Fibroblast of skin of abdomen (primary cell): Measurements from ENCODE around the gene CPEB2. TPM values are rescaled to one million over a fixed set of nuclear protein-coding genes. Genes with fewer than 3 reads are reported as not detected.

Source experiments
- DNase-seq: peaks from one replicate; pipeline ENCODE4 v3.0.0-alpha.2; 2013
- polyA plus RNA-seq, 2 experiments: library from polyadenylated mRNA; unstranded; fragments of 120-200 nt; gene quantifications; one replicate each; pipeline ENCODE4 v1.2.1, GENCODE V29; 2013; ENCODE audit not compliant: insufficient read length in 2 of 2

The CPEB2 gene
- 8.4 TPM for polyA plus RNA-seq (2013, experiment 1 of 2; ENCODE audit: insufficient read length)
- 7.3 TPM for polyA plus RNA-seq (2013, experiment 2 of 2; ENCODE audit: insufficient read length)

GRCh38 chr4:15001869-15002658 is at the start of gene CPEB2:
Gene CPEB2, plus strand, starts transcription at chr4:15002481. Its CDS starts 193 bp downstream, at chr4:15002674.
- DNase-seq: peak; percentile 98

DNA sequence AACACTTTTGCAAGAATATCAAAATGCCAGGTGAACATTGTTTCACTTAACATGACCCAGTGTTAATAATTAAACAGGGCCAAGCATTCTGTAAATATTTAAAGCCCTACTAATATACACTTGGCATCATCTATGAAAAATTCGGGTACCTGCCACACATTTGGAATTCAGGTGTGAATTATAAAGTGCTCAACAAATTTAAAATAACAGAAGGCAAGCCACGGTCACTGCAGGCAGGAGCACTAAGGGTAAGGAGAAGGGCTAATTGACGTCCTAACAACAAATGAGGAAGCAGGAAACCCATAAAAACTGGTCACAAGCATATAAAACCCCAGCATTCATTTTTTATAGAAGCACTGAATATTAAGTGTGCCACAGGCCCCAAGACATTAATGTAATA is 43.8 kb upstream of the CPEB2 start:
- no peak for DNase-seq

DNA sequence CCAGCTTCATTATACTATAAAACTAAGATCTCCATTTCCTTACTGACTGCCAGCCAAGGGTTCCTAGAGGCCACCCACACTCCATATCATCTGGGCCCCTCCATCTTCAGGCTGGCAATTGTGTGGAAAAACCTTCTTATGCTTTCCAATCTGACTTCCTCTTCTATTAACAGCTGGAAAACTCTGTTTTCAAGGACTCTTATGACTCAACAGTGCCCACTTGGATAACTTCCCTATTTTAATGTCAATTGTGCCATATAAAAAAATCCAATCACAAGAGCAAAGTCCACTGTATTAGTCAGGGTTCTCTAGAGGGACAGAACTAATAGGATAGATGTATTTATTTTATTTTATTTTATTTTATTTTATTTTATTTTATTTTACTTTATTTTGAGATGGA is 41.0 kb upstream of the CPEB2 start:
- DNase-seq: no peak

- no peak for DNase-seq
Observed at GRCh38 chr4:14965071-14965470, 37.2 kb upstream of the CPEB2 start.

DNA sequence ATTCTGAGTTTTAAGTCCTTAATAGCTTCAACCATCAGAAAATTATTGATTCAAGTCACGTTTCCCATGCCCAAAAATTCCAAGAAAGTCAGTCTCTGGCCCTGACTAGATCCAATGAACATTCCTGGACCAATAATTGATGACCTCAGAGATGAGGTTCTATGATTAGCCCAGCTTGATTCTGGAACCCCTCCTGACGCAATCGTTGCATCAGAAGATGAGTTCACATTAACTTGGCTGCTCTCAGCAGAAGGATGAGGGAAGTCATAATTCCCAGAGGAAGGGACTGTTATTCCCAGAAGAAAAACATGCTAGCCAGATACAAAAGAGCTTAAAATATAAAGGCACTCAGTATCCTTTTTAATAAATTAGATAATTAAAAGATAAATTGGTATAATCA is 34.3 kb upstream of the CPEB2 start:
- DNase-seq: no peak

DNA sequence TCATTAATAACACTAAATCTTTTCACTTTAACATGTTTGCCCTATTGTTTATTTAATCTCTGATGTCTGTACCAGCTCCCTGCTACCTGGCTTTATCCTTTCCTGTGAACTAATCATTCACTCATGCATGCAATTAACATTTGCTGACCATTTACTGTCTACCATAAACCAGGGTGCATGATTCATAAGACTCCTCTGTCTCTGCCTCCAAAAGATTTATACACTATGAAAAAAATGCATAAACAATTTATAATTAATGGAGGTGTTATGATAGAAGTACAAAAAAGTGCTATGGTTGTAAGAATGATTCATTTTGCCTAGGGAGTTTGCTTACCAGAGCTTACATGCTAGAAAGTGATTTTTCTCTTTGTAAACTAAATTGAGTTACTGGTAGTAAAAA is 24.5 kb upstream of the CPEB2 start:
- no peak for DNase-seq

DNA sequence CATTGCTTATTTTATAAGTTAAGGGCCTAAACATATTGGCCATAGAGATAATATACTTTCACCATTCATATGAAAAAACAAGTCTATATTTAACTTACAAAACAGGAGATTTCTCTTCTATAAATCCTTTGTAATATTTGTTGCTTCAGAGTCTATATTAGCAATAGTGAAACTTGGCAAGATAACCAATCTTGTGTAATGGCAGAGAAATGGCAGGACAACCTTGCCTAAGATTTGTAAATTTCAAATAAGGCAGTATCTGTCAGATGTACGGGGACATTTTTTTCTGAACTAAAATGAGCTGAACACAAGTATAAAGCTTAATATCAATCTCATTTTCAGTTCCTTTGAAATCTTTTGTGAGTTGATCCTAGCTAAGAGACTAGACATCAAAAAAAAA is 17.8 kb upstream of the CPEB2 start:
- DNase-seq: no peak

DNA sequence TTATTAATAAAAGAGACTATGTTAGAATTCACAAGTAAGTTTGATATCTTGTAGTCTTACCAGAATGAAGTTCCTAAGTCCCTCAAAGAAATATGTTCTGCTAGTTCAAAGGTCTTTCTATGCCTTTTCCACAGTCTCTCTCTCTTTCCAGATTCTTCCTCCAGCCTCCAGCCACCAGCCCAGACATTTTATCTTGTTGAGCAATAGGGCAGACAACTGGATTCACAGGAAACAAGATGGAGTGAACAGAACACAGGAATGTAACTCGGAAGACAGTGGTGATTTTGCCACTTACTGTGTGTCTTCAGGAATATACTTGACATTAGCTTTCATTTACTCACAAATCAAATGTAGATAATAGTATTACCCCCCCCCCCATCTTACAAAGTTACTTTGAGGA is 17.1 kb upstream of the CPEB2 start:
- DNase-seq: no peak

GRCh38 chr4:14985843-14986242 is 16.4 kb upstream of the CPEB2 start:
- DNase-seq: no peak

DNA sequence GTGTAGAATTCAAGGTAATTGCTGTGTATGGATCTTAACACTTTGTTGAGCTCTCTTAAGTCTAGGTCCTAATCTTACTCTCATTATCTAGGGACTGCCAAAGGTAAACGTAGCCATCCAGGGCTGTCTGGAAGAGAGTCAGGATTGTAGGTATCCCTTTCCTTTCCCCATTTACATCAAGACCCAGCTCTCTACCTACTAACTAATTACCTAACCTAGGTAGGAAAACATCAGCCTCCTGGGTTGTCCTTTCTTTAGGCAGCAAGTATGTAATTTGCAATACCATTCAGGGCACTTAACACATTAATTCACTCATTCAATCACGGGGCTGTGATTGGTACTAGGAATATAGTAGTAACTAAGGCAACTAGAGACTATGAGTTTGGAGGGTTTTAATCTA is 15.2 kb upstream of the CPEB2 start:
- DNase-seq: no peak

GRCh38 chr4:14990484-14990883 is 11.8 kb upstream of the CPEB2 start:
- no peak for DNase-seq

- peak; percentile 8 for DNase-seq
Observed at GRCh38 chr4:14994242-14994641, 8.0 kb upstream of the CPEB2 start.

DNA sequence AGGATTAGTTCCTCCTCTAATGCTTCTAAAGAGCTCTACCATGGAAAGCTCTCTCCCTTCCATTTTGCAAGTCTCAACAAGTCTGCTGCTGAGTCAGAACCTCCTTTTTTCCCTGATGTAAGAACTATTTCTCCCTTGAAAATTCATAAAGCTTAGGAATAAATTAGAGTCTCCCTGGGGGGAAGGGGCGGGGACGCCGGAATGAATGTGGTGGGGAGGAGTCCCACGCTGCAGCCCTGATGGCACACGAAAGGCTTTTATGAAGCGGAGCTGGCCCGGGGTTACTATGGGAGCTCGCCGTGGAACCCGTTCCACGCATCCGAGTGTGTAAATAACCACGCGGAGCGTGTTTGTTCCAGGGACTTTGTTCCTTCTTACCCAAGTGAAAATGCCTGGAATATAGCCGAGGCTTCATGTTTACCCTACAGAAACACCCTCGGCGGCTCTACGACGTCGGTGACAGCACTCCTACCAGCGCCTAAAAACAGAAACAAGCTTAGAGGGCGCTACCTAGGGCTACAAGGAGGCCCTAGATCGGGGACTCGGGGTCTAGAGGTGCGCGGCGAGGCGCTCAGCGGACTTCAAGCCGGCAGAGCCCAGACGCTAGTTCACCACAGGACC is 923 bp upstream of the CPEB2 start:
- peak; percentile 92 for DNase-seq

GRCh38 chr4:15002659-15003400 is 549 bp downstream of the CPEB2 start:
- DNase-seq: peak; percentile 82

- peak; percentile 32 for DNase-seq
Observed at GRCh38 chr4:15003401-15003890, 1.2 kb downstream of the CPEB2 start.

- DNase-seq: peak; percentile 16
Observed at GRCh38 chr4:15003891-15004738, 1.8 kb downstream of the CPEB2 start.

DNA sequence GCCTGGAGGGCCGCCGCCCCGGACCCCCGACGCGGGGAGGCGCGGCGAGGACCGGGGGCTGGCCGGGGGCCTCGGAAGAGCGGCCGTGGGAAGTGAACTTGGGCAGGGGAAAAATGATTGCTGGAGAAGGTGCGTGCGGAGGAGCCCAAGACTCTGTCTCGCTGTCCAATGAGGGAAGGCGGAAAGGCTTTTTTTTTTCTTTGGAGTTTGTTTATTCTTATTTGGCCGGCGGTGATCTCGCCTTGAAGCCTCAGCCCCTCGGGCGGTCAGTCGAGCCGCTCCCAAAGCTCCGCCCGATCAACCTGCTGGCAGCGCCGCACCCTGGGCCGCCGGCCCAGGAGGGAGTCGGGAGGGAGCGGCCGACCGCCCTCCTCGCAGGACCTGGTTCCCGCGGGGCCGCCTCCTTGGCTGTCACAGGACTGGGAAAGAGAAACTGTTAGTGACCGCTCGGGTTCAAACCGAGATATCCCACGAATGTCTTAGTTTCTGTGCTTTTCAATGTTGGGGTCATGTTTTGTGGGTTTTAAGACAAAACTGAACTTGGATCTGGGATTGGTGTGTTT is 2.5 kb downstream of the CPEB2 start:
- peak; percentile 33 for DNase-seq

GRCh38 chr4:15005474-15006115 is 3.3 kb downstream of the CPEB2 start:
- no peak for DNase-seq

DNA sequence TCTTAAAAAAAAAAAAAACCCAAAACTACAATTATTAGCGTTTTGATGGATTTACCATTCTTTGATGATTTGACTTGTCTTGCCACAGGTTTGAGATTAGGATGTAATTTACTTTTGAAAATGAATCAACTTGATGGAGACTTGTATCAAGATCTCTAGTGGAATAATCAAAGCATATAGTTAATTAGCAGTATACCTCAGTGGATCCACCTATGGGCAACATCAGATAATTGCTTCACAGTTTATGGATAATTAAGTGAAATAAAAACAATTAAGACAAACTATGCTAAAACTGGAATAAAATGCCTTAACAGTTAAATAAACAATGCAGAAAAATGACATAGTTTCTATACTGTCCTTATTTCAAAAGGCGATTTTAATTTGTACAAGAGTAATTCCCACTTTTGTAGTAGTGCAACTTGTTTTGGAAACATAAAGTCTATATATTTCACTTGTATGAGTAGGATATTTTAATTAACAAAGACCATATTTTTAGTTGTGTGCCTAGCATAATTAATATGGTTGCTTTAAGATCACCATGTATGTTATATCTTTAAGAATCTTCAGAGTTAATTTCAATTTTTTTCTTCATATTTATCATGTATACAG is 4.2 kb downstream of the CPEB2 start:
- peak; percentile 14 for DNase-seq

GRCh38 chr4:15007201-15007600 is 4.9 kb downstream of the CPEB2 start:
- no peak for DNase-seq

GRCh38 chr4:15010038-15010585 is 7.8 kb downstream of the CPEB2 start:
- DNase-seq: no peak
